Vagina (tissue), 2 donors: Measurements from ENCODE around the gene FOXN1. TPM values are rescaled to one million over a fixed set of nuclear protein-coding genes. Genes with fewer than 3 reads are reported as not detected.

Source experiments
- DNase-seq, 2 donors: peaks; one replicate each; pipeline ENCODE4 v3.0.0-alpha.2; 2017; ENCODE audit errors: extremely low spot score in 2 of 2
- H3K27ac ChIP-seq: fragments of 200-600 bp; sonication (generic); one replicate; pipeline ENCODE4 v1.5.1; 2019
- H3K27me3 ChIP-seq: fragments of 200-600 bp; sonication (generic); one replicate; pipeline ENCODE4 v1.5.1; 2019
- H3K36me3 ChIP-seq, 2 donors: fragments of 200-600 bp; sonication (generic); one replicate each; pipeline ENCODE4 v1.5.1; 2017 to 2019
- H3K4me1 ChIP-seq: fragments of 200-600 bp; sonication (generic); one replicate; pipeline ENCODE4 v1.5.1; 2019
- H3K4me3 ChIP-seq, 2 donors: fragments of 200-600 bp; sonication (generic); 1 replicate in 1 of 2; 2 replicates in 1 of 2; pipeline ENCODE4 v1.5.1; 2016 to 2019
- H3K9me3 ChIP-seq: fragments of 200-600 bp; sonication (generic); one replicate; pipeline ENCODE4 v1.5.1; 2019
- CTCF ChIP-seq, 3 experiments: fragments of 450-650 bp in 2 of 3; fragments of 200-600 bp in 1 of 3; sonication (generic) in 1 of 3; IDR thresholded peaks; one replicate each; pipeline ENCODE4 v1.5.1; 2017 to 2019; ENCODE audit warnings: antibody characterized with exemption in 3 of 3, mild to moderate bottlenecking in 2 of 3, moderate library complexity in 2 of 3
- POLR2A ChIP-seq, 2 donors: fragments of 450-650 bp; IDR thresholded peaks; one replicate each; pipeline ENCODE4 v1.6.1; 2017; ENCODE audit warnings: antibody characterized with exemption in 2 of 2, mild to moderate bottlenecking in 2 of 2, moderate library complexity in 2 of 2
- POLR2AphosphoS5 ChIP-seq, 2 donors: sonication (generic); formaldehyde crosslinking; IDR thresholded peaks; one replicate each; pipeline ENCODE4 v1.9.0; 2017; ENCODE audit warnings: antibody characterized with exemption in 2 of 2, mild to moderate bottlenecking in 2 of 2, low read depth in 1 of 2; ENCODE audit not compliant: insufficient read depth in 1 of 2
- intact Hi-C: fragments of 100-400 bp; cut with DNase I; formaldehyde crosslinking; loops from one replicate; pipeline ENCODE4 v1.15.1; 2023
- total RNA-seq: library from RNA; depleted of rRNA; stranded (reverse); fragments of >200 nt; gene quantifications from one replicate; pipeline ENCODE4 v1.2.3, GENCODE V29; 2016

The FOXN1 gene
- total RNA-seq, 1 donor from 2014 or later: 3.4 TPM

DNA sequence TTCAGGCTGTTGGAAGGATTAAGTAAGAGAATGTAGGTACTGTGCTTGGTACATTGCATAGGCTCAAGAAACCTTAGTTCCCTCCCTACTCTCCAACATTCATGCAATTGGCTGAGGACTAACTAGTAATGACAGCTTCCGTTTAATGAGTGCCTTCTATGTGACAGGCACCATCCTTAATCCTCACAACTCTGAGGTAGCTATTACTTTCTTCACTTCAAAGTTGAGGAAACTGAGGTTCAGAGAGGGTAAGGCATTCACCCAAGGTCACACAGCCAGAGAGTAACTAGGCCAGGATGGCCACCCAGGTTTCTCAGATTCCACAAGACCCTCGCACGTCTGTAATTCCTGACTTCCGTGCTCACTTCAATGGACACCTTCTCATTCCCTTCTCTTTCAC lies 24.1 kb downstream of the FOXN1 start:
- Histone ChIP-seq H3K36me3 (no peaks in the 10 kb centered on the region), H3K4me3 (no peak overlapping the region), H3K27me3 (no peaks in the 10 kb centered on the region), H3K4me1 (peaks cover 54% of the 10 kb centered on the region), H3K9me3 (no peaks in the 10 kb centered on the region), H3K27ac (no peak overlapping the region)
- no peak for DNase-seq
- intact Hi-C loops: no loop called here
- no peak for TF ChIP-seq POLR2A (IDR thresholded peaks at IDR 0.05)
- no peak for TF ChIP-seq CTCF (IDR thresholded peaks at IDR 0.05)
- no peak for TF ChIP-seq POLR2AphosphoS5 (IDR thresholded peaks at IDR 0.05; ENCODE audit: insufficient read depth in 1 of 2, low read depth in 1 of 2)

- no peak for DNase-seq
- peaks cover 48% of the 10 kb centered on the region for H3K4me1 ChIP-seq
- H3K4me3 ChIP-seq: no peak overlapping the region
- no peaks in the 10 kb centered on the region for H3K9me3 ChIP-seq
- H3K36me3 ChIP-seq: no peaks in the 10 kb centered on the region
- intact Hi-C loops: no loop called here
- H3K27ac ChIP-seq: no peak overlapping the region
- TF ChIP-seq POLR2AphosphoS5 (IDR thresholded peaks at IDR 0.05; ENCODE audit: insufficient read depth in 1 of 2, low read depth in 1 of 2): no peak
- no peak for TF ChIP-seq CTCF (IDR thresholded peaks at IDR 0.05)
- H3K27me3 ChIP-seq: no peaks in the 10 kb centered on the region
Observed at GRCh38 chr17:28530926-28531325, 24.8 kb downstream of the FOXN1 start.

GRCh38 chr17:28532050-28532960 lies 26.2 kb downstream of the FOXN1 start:
- DNase-seq: no peak
- no peak for TF ChIP-seq POLR2AphosphoS5 (IDR thresholded peaks at IDR 0.05; ENCODE audit: insufficient read depth in 1 of 2, low read depth in 1 of 2)
- no peak for TF ChIP-seq POLR2A (IDR thresholded peaks at IDR 0.05)
- no peak for TF ChIP-seq CTCF (IDR thresholded peaks at IDR 0.05)
- intact Hi-C loops: no loop called here
- Histone ChIP-seq H3K4me1 (peaks cover 34% of the 10 kb centered on the region), H3K27ac (peak overlapping the region; percentile 31), H3K9me3 (no peaks in the 10 kb centered on the region), H3K4me3 (no peak overlapping the region), H3K27me3 (no peaks in the 10 kb centered on the region), H3K36me3 (no peaks in the 10 kb centered on the region)

DNA sequence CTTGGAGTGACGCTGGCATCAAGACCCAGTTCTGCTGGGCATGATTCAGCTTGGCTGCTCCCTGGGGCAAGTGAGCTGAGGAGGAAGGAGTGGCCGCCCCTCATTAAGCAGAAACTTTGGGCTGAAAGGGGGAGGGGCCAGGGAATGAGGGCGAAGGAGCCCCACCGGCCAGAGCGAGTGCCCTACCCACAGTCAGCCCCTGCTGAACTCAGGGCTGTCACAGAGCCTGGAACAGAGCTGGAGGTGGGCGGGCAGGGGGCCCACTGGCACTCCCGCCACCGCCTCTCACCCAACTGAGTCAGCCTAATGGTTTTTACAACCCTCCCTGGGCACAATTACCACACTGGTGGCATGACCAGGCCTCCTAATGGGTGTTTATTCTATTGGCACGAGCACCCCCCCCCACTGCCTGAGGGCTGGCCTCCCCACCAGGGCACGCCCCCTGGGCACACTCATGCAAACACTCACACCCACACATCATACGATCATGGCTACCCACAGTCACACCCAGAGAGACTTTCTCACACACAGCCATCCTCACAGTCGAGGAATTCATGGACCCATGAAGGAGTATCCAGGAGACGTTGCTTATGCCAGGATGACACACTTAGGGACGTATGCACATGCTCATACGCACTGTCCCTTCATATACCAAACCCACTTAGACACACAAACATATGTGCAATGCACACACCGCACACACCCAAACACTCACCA lies 27.1 kb downstream of the FOXN1 start:
- no peak for DNase-seq
- intact Hi-C loops: no loop called here
- H3K36me3 ChIP-seq: no peaks in the 10 kb centered on the region
- no peaks in the 10 kb centered on the region for H3K9me3 ChIP-seq
- H3K4me1 ChIP-seq: peaks cover 27% of the 10 kb centered on the region
- peak overlapping the region; percentile 31 for H3K27ac ChIP-seq
- TF ChIP-seq POLR2A (IDR thresholded peaks at IDR 0.05) (no peak), CTCF (IDR thresholded peaks at IDR 0.05) (no peak), POLR2AphosphoS5 (IDR thresholded peaks at IDR 0.05; ENCODE audit: insufficient read depth in 1 of 2, low read depth in 1 of 2) (peak in 1 of 2 donors; percentile 42)
- no peak overlapping the region for H3K4me3 ChIP-seq
- no peaks in the 10 kb centered on the region for H3K27me3 ChIP-seq
